PC-9 (cell line): ENCODE results near the gene LVRN.

ENCODE experiments used
- CTCF ChIP-seq: fragments of 200-600 bp; sonication (generic); conservative IDR thresholded peaks from 2 replicates; pipeline ENCODE4 v1.6.1; 2017; ENCODE audit warnings: mixed run types, antibody characterized with exemption, mild to moderate bottlenecking, moderate library complexity
- EZH2 ChIP-seq: fragments of 200-600 bp; sonication (generic); IDR thresholded peaks from 2 replicates; pipeline ENCODE4 v1.8.0; 2017; ENCODE audit warnings: antibody characterized with exemption, low read depth

- TF ChIP-seq CTCF (peak; percentile 39; the same call in 1 of the 2 replicates), EZH2 (no peak)
These were observed 69.8 kb downstream of the LVRN start, which contains the start of gene ARL14EPL for GRCh38 chr5:116032094-116032517.
